SH-SY5Y (cell line): Measurements from ENCODE around the gene ARHGAP45.

Experiments
- GATA2 ChIP-seq: IDR thresholded peaks from 2 replicates; pipeline ENCODE4 v1.6.1; 2011; ENCODE audit warnings: mild to moderate bottlenecking, low read depth, low read length
- GATA3 ChIP-seq: IDR thresholded peaks from 2 replicates; pipeline ENCODE4 v1.6.1; 2011; ENCODE audit warnings: low read depth, mild to moderate bottlenecking, low read length, moderate library complexity

- TF ChIP-seq GATA2 (no peak), GATA3 (no peak)
These were observed 50.7 kb downstream of the ARHGAP45 start for GRCh38 chr19:1117654-1118053.
